Mononuclear cell (primary cell): Measurements from ENCODE around the gene SSBP3. TPM values are rescaled to one million over a fixed set of nuclear protein-coding genes. Genes with fewer than 3 reads are reported as not detected.
"Not testable (repeated sequence)": the region's sequence is repeated elsewhere in the genome, so short reads cannot be mapped to it uniquely, and the experiment has no call there.

Experiments used
- H3K27me3 ChIP-seq: 2 replicates; pipeline ENCODE4 v1.6.0; 2011; ENCODE audit warnings: low read length, control low read depth; ENCODE audit not compliant: insufficient read depth
- H3K4me1 ChIP-seq: 2 replicates; pipeline ENCODE4 v1.5.1; 2011; ENCODE audit warnings: mild to moderate bottlenecking, low read length, control low read depth; ENCODE audit not compliant: insufficient read depth
- H3K4me3 ChIP-seq: 2 replicates; pipeline ENCODE4 v1.5.1; 2011; ENCODE audit warnings: mild to moderate bottlenecking, low read length, moderate library complexity
- H3K9me3 ChIP-seq: 2 replicates; pipeline ENCODE4 v1.5.1; 2011; ENCODE audit warnings: low read depth, mild to moderate bottlenecking, control low read depth, low read length
- total RNA-seq: library from RNA; depleted of rRNA; stranded (reverse); fragments of >200 nt; gene quantifications from one replicate; pipeline ENCODE4 v1.2.3, GENCODE V29; 2012

The SSBP3 gene
- total RNA-seq, 1 donor, result 20.8 TPM

GRCh38 chr1:54223441-54224202 is 182.6 kb downstream of the SSBP3 start:
- peaks cover 20% of the 10 kb centered on the region for H3K4me1 ChIP-seq
- no peaks in the 10 kb centered on the region for H3K9me3 ChIP-seq
- H3K27me3 ChIP-seq, result no peaks in the 10 kb centered on the region
- no peak overlapping the region for H3K4me3 ChIP-seq

- Histone ChIP-seq H3K4me1 (peaks cover 13% of the 10 kb centered on the region), H3K4me3 (no peak overlapping the region), H3K27me3 (no peaks in the 10 kb centered on the region)
Observed at GRCh38 chr1:54222711-54223110, 183.5 kb downstream of the SSBP3 start.

GRCh38 chr1:54221867-54222484 is 184.2 kb downstream of the SSBP3 start:
- Histone ChIP-seq H3K9me3 (no peaks in the 10 kb centered on the region), H3K27me3 (no peaks in the 10 kb centered on the region)

More at GRCh38 chr1:54222711-54223110, 183.5 kb downstream of the SSBP3 start:
- no peaks in the 10 kb centered on the region for H3K9me3 ChIP-seq

GRCh38 chr1:54221113-54221834 is 184.9 kb downstream of the SSBP3 start:
- H3K9me3 ChIP-seq, result no peaks in the 10 kb centered on the region
- no peaks in the 10 kb centered on the region for H3K27me3 ChIP-seq
- H3K4me1 ChIP-seq, result peaks cover 5% of the 10 kb centered on the region
- no peak overlapping the region for H3K4me3 ChIP-seq

More at GRCh38 chr1:54221867-54222484, 184.2 kb downstream of the SSBP3 start:
- Histone ChIP-seq H3K4me1 (peaks cover 6% of the 10 kb centered on the region), H3K4me3 (no peak overlapping the region)

- no peaks in the 10 kb centered on the region for H3K9me3 ChIP-seq
- no peaks in the 10 kb centered on the region for H3K27me3 ChIP-seq
- peaks cover 5% of the 10 kb centered on the region for H3K4me1 ChIP-seq
- H3K4me3 ChIP-seq, result no peak overlapping the region
Observed at GRCh38 chr1:54220004-54220811, 186.0 kb downstream of the SSBP3 start.

- Histone ChIP-seq H3K27me3 (no peaks in the 10 kb centered on the region), H3K9me3 (no peaks in the 10 kb centered on the region), H3K4me3 (no peak overlapping the region), H3K4me1 (peaks cover 5% of the 10 kb centered on the region)
Observed at GRCh38 chr1:54219688-54220003, 186.5 kb downstream of the SSBP3 start.

- Histone ChIP-seq H3K9me3 (no peaks in the 10 kb centered on the region), H3K4me3 (no peak overlapping the region), H3K4me1 (peaks cover 5% of the 10 kb centered on the region), H3K27me3 (no peaks in the 10 kb centered on the region)
Observed at GRCh38 chr1:54218883-54219687, 187.1 kb downstream of the SSBP3 start.

GRCh38 chr1:54215523-54215922 is 190.7 kb downstream of the SSBP3 start:
- Histone ChIP-seq H3K9me3 (no peaks in the 10 kb centered on the region), H3K4me3 (no peak overlapping the region), H3K27me3 (no peaks in the 10 kb centered on the region), H3K4me1 (no peaks in the 10 kb centered on the region)

GRCh38 chr1:54212872-54213271 is 193.3 kb downstream of the SSBP3 start:
- no peak overlapping the region for H3K4me3 ChIP-seq
- no peaks in the 10 kb centered on the region for H3K27me3 ChIP-seq
- no peaks in the 10 kb centered on the region for H3K4me1 ChIP-seq
- H3K9me3 ChIP-seq, result no peaks in the 10 kb centered on the region

GRCh38 chr1:54207896-54208295 is 198.3 kb downstream of the SSBP3 start:
- H3K4me1 ChIP-seq, H3K27me3 ChIP-seq, H3K9me3 ChIP-seq, H3K4me3 ChIP-seq: not testable (repeated sequence)

GRCh38 chr1:54207287-54207686 is 198.9 kb downstream of the SSBP3 start:
- Histone ChIP-seq H3K27me3 (no peaks in the 10 kb centered on the region), H3K4me1 (peaks cover 4% of the 10 kb centered on the region), H3K4me3 (no peak overlapping the region), H3K9me3 (no peaks in the 10 kb centered on the region)

- no peaks in the 10 kb centered on the region for H3K9me3 ChIP-seq
- peaks cover 21% of the 10 kb centered on the region for H3K4me1 ChIP-seq
- H3K27me3 ChIP-seq, result no peaks in the 10 kb centered on the region
- H3K4me3 ChIP-seq, result no peak overlapping the region
Observed at GRCh38 chr1:54204199-54204598, 202.0 kb downstream of the SSBP3 start.

GRCh38 chr1:54200519-54200997 is 205.6 kb downstream of the SSBP3 start:
- Histone ChIP-seq H3K4me1 (peaks cover 23% of the 10 kb centered on the region), H3K27me3 (no peaks in the 10 kb centered on the region), H3K4me3 (peak overlapping the region; percentile 72), H3K9me3 (no peaks in the 10 kb centered on the region)
